Osteoblast (primary cell): ENCODE measurements around the gene STX16. TPM values are rescaled to one million over a fixed set of nuclear protein-coding genes. Genes with fewer than 3 reads are reported as not detected.

ENCODE experiments used
- DNase-seq: peaks from one replicate; pipeline ENCODE4 v3.0.0; 2011; ENCODE audit warnings: low spot score, mixed read lengths; ENCODE audit not compliant: insufficient read length; ENCODE audit errors: missing footprints
- H2AFZ ChIP-seq: 2 replicates; pipeline ENCODE4 v1.6.0; 2011; ENCODE audit warnings: mild to moderate bottlenecking, low read length
- H3K27ac ChIP-seq: 2 replicates; pipeline ENCODE4 v1.5.1; 2011; ENCODE audit warnings: mild to moderate bottlenecking, low read depth, low read length, moderate library complexity
- H3K27me3 ChIP-seq: 2 replicates; pipeline ENCODE4 v1.6.0; 2012; ENCODE audit warnings: mild to moderate bottlenecking, control low read depth, inconsistent platforms, low read length, moderate library complexity; ENCODE audit not compliant: insufficient read depth
- H3K36me3 ChIP-seq: 2 replicates; pipeline ENCODE4 v1.5.1; 2011; ENCODE audit warnings: mild to moderate bottlenecking, low read length, control low read depth, moderate library complexity; ENCODE audit not compliant: insufficient read depth
- H3K4me1 ChIP-seq: 2 replicates; pipeline ENCODE4 v1.5.1; 2011; ENCODE audit warnings: mild to moderate bottlenecking, low read length, control low read depth, moderate library complexity; ENCODE audit not compliant: insufficient read depth
- H3K4me2 ChIP-seq: 2 replicates; pipeline ENCODE4 v1.6.0; 2011; ENCODE audit warnings: mild to moderate bottlenecking, low read length; ENCODE audit not compliant: insufficient read depth
- H3K4me3 ChIP-seq: fragments of 200-600 bp; sonication (generic); 3 replicates; pipeline ENCODE4 v1.5.1; 2012; ENCODE audit warnings: mild to moderate bottlenecking, low read length, inconsistent platforms; ENCODE audit not compliant: insufficient read depth
- H3K79me2 ChIP-seq: 2 replicates; pipeline ENCODE4 v1.6.0; 2012; ENCODE audit warnings: mild to moderate bottlenecking, low read length, control low read depth, inconsistent platforms; ENCODE audit not compliant: insufficient read depth
- H3K9me3 ChIP-seq: 2 replicates; pipeline ENCODE4 v1.5.1; 2011; ENCODE audit warnings: low read depth, low read length, control low read depth
- H4K20me1 ChIP-seq: 2 replicates; pipeline ENCODE4 v1.6.0; 2012; ENCODE audit warnings: mild to moderate bottlenecking, low read length, control low read depth; ENCODE audit not compliant: insufficient read depth
- CTCF ChIP-seq: IDR thresholded peaks from 2 replicates; pipeline ENCODE4 v1.5.1; 2011; ENCODE audit warnings: mild to moderate bottlenecking, low read depth, low read length, moderate library complexity; ENCODE audit errors: extremely low read depth
- total RNA-seq: library from RNA; depleted of rRNA; stranded (reverse); fragments of >200 nt; gene quantifications from 2 replicates; pipeline ENCODE4 v1.2.3, GENCODE V29; 2012

The STX16 gene
- total RNA-seq, 1 donor = 28.6 TPM

GRCh38 chr20:58658760-58659159, 7.7 kb downstream of the STX16 start:
- Histone ChIP-seq H3K4me2 (no peak overlapping the region), H3K36me3 (peaks cover 16% of the 10 kb centered on the region), H3K27ac (no peak overlapping the region), H2AFZ (no peak overlapping the region), H3K4me1 (peaks cover 32% of the 10 kb centered on the region), H3K27me3 (no peaks in the 10 kb centered on the region), H3K4me3 (no peak overlapping the region), H3K79me2 (peaks cover 95% of the 10 kb centered on the region), H3K9me3 (no peaks in the 10 kb centered on the region), H4K20me1 (peaks cover 3% of the 10 kb centered on the region)
- DNase-seq = no peak
- TF ChIP-seq CTCF = no peak

GRCh38 chr20:58659841-58660240, 8.8 kb downstream of the STX16 start:
- DNase-seq = no peak
- no peak for TF ChIP-seq CTCF
- no peaks in the 10 kb centered on the region for H3K9me3 ChIP-seq
- no peak overlapping the region for H2AFZ ChIP-seq
- peaks cover 22% of the 10 kb centered on the region for H3K4me1 ChIP-seq
- no peak overlapping the region for H3K4me3 ChIP-seq
- no peaks in the 10 kb centered on the region for H3K27me3 ChIP-seq
- H3K79me2 ChIP-seq = peaks cover 95% of the 10 kb centered on the region
- peaks cover 16% of the 10 kb centered on the region for H3K36me3 ChIP-seq
- H3K27ac ChIP-seq = no peak overlapping the region
- H3K4me2 ChIP-seq = no peak overlapping the region
- peaks cover 3% of the 10 kb centered on the region for H4K20me1 ChIP-seq

- peaks cover 4% of the 10 kb centered on the region for H4K20me1 ChIP-seq
- H3K4me1 ChIP-seq = peaks cover 11% of the 10 kb centered on the region
- H3K27me3 ChIP-seq = no peaks in the 10 kb centered on the region
- no peak for DNase-seq
- no peak for TF ChIP-seq CTCF
- no peaks in the 10 kb centered on the region for H3K9me3 ChIP-seq
- no peak overlapping the region for H3K27ac ChIP-seq
- H3K4me2 ChIP-seq = no peak overlapping the region
- peaks cover 16% of the 10 kb centered on the region for H3K36me3 ChIP-seq
- no peak overlapping the region for H2AFZ ChIP-seq
- peaks cover 94% of the 10 kb centered on the region for H3K79me2 ChIP-seq
- H3K4me3 ChIP-seq = no peak overlapping the region
These were observed 9.9 kb downstream of the STX16 start for GRCh38 chr20:58660855-58661597.

GRCh38 chr20:58661598-58662473, 10.8 kb downstream of the STX16 start:
- H3K4me2 ChIP-seq = no peak overlapping the region

More at GRCh38 chr20:58661598-58662473, 10.8 kb downstream of the STX16 start:
- no peak overlapping the region for H3K27ac ChIP-seq
- H3K79me2 ChIP-seq = peaks cover 93% of the 10 kb centered on the region
- no peak for DNase-seq
- H2AFZ ChIP-seq = no peak overlapping the region
- H3K9me3 ChIP-seq = no peaks in the 10 kb centered on the region
- peaks cover 22% of the 10 kb centered on the region for H3K36me3 ChIP-seq
- TF ChIP-seq CTCF = no peak
- no peak overlapping the region for H3K4me3 ChIP-seq
- H3K27me3 ChIP-seq = no peaks in the 10 kb centered on the region
- peaks cover 4% of the 10 kb centered on the region for H4K20me1 ChIP-seq
- peaks cover 4% of the 10 kb centered on the region for H3K4me1 ChIP-seq
